Measurements from ENCODE around the gene RASIP1. TPM values are rescaled to one million over a fixed set of nuclear protein-coding genes. Genes with fewer than 3 reads are reported as not detected.

The RASIP1 gene
- polyA plus RNA-seq, 1 experiment = 0.32 TPM

DNA sequence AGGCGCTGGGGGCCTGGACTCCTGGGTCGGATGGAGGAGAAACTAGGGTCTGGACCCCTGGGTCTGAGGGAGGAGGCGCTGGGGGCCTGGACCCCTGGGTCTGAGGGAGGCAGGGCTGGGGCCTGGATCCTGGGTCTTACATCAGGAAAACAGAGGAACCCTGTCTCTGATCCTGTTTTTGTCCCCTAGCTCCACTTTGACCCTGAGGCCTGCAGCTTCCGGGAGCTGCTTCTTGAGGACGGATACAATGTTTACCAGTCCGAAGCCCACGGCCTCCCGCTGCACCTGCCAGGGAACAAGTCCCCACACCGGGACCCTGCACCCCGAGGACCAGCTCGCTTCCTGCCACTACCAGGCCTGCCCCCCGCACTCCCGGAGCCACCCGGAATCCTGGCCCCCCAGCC, 17.3 kb upstream of the RASIP1 start:
- H3K27ac ChIP-seq (ENCODE audit: low read depth, low read length) = no peak overlapping the region
- TF ChIP-seq CTCF (IDR thresholded peaks at IDR 0.05; ENCODE audit: low read depth, low read length) = no peak
- POLR2A ChIA-PET = no interaction called here
- H3K27me3 ChIP-seq (ENCODE audit: control insufficient read depth, insufficient read depth, low read length) = peaks cover 32% of the 10 kb centered on the region
- CTCF ChIA-PET = no interaction called here
- no peak for DNase-seq (ENCODE audit: low read depth, low spot score)
- no peaks in the 10 kb centered on the region; the same call in 1 of the 2 replicates for H3K9me3 ChIP-seq (ENCODE audit: control insufficient read depth, insufficient read depth, low read length)
- H3K4me3 ChIP-seq (ENCODE audit: low read depth, low read length) = no peak overlapping the region

GRCh38 chr19:48757089-48757675, 16.8 kb upstream of the RASIP1 start:
- CTCF ChIA-PET = no interaction called here

GRCh38 chr19:48756686-48757085, 16.3 kb upstream of the RASIP1 start:
- H3K27ac ChIP-seq (ENCODE audit: low read depth, low read length) = no peak overlapping the region
- DNase-seq (ENCODE audit: low read depth, low spot score) = no peak
- ChIA-PET POLR2A (interaction anchor here (0.6 kb wide), 1 partner anchor 49 kb away, joined by 10 read pairs; no protein-coding TSS in a partner anchor), CTCF (no interaction called here)
- H3K27me3 ChIP-seq (ENCODE audit: control insufficient read depth, insufficient read depth, low read length) = peaks cover 31% of the 10 kb centered on the region
- no peaks in the 10 kb centered on the region; the same call in 1 of the 2 replicates for H3K9me3 ChIP-seq (ENCODE audit: control insufficient read depth, insufficient read depth, low read length)
- H3K4me3 ChIP-seq (ENCODE audit: low read depth, low read length) = no peak overlapping the region
- TF ChIP-seq CTCF (IDR thresholded peaks at IDR 0.05; ENCODE audit: low read depth, low read length) = no peak

More at GRCh38 chr19:48757089-48757675, 16.8 kb upstream of the RASIP1 start:
- no peak for DNase-seq (ENCODE audit: low read depth, low spot score)
- H3K27ac ChIP-seq (ENCODE audit: low read depth, low read length) = no peak overlapping the region
- TF ChIP-seq CTCF (IDR thresholded peaks at IDR 0.05; ENCODE audit: low read depth, low read length) = no peak
- POLR2A ChIA-PET = interaction anchor here (0.6 kb wide), 1 partner anchor 49 kb away, joined by 10 read pairs; no protein-coding TSS in a partner anchor
- no peaks in the 10 kb centered on the region; the same call in 1 of the 2 replicates for H3K9me3 ChIP-seq (ENCODE audit: control insufficient read depth, insufficient read depth, low read length)
- H3K27me3 ChIP-seq (ENCODE audit: control insufficient read depth, insufficient read depth, low read length) = peaks cover 31% of the 10 kb centered on the region
- H3K4me3 ChIP-seq (ENCODE audit: low read depth, low read length) = no peak overlapping the region

- no peak overlapping the region for H3K27ac ChIP-seq (ENCODE audit: low read depth, low read length)
- ChIA-PET CTCF (no interaction called here), POLR2A (no interaction called here)
- H3K9me3 ChIP-seq (ENCODE audit: control insufficient read depth, insufficient read depth, low read length) = no peaks in the 10 kb centered on the region; the same call in 1 of the 2 replicates
- H3K27me3 ChIP-seq (ENCODE audit: control insufficient read depth, insufficient read depth, low read length) = peaks cover 31% of the 10 kb centered on the region
- TF ChIP-seq CTCF (IDR thresholded peaks at IDR 0.05; ENCODE audit: low read depth, low read length) = no peak
- DNase-seq (ENCODE audit: low read depth, low spot score) = no peak
- no peak overlapping the region for H3K4me3 ChIP-seq (ENCODE audit: low read depth, low read length)
These were observed 15.8 kb upstream of the RASIP1 start for GRCh38 chr19:48756212-48756611.

DNA sequence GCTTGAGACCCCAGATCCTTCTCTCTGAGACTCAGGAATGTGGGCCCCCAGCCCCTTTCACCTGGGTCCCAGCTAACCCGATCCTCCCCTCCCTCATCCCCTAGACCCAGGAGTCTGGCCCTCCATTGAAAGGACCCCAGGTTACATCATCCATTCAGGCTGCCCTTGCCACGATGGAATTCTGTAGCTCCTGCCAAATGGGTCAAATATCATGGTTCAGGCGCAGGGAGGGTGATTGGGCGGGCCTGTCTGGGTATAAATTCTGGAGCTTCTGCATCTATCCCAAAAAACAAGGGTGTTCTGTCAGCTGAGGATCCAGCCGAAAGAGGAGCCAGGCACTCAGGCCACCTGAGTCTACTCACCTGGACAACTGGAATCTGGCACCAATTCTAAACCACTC, 15.4 kb upstream of the RASIP1 start:
- H3K27me3 ChIP-seq (ENCODE audit: control insufficient read depth, insufficient read depth, low read length) = peaks cover 29% of the 10 kb centered on the region
- peaks cover under 1% of the 10 kb centered on the region; the same call in 1 of the 2 replicates for H3K9me3 ChIP-seq (ENCODE audit: control insufficient read depth, insufficient read depth, low read length)
- no peak overlapping the region for H3K27ac ChIP-seq (ENCODE audit: low read depth, low read length)
- ChIA-PET CTCF (no interaction called here), POLR2A (no interaction called here)
- no peak for TF ChIP-seq CTCF (IDR thresholded peaks at IDR 0.05; ENCODE audit: low read depth, low read length)
- H3K4me3 ChIP-seq (ENCODE audit: low read depth, low read length) = no peak overlapping the region
- no peak for DNase-seq (ENCODE audit: low read depth, low spot score)

All from AG04450 (cell line).